ENCODE measurements around the gene AGPS. TPM values are rescaled to one million over a fixed set of nuclear protein-coding genes. Genes with fewer than 3 reads are reported as not detected.

The AGPS gene
- total and polyA plus RNA-seq, 9 of the 15 experiments (the other 6 are each of a cell fraction or from before 2014, with no cell fraction given) = 15.5 to 211 (median 63.1) TPM

DNA sequence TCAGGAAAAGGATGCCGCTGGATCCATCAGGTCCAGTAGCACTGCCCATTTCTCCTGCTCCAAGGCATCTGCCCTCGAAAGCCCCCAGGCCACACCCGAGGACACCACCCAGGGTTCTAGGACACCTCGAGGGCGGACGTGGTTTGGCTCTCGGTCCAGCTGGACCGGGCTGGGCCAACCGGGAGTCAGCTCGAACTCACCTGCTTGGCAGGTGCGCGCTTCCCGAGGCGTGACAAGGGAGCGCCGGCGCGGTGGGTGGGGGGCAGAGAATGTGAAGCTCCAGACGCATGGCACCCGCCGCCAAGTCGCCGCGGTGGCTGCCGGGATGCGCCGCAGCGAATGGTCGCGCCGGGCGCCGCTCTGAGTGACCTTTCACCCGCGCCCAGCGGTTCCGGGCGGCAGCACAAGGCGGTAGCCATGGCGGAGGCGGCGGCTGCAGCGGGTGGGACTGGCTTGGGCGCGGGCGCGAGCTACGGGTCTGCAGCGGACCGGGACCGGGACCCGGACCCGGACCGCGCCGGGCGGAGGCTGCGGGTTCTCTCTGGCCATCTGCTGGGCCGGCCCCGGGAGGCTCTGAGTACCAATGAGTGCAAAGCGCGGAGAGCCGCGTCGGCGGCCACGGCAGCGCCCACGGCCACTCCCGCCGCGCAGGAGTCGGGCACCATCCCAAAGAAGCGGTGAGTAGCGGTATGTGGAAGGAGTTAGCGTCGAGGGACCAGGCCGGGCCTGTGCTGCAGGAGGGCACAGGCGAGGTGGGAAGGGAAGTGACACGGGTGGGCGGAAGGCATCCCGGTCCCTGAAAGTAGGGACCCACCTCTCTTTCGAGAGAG, at the start of gene AGPS (continued):
- TF ChIP-seq ZNF212 (CRISPR knock-in tag; IDR thresholded peaks at IDR 0.05) (peak; percentile 87; the same call in 1 of the 2 replicates), ZNF561 (CRISPR knock-in tag; conservative IDR thresholded peaks at IDR 0.05) (no peak), ZNF347 (CRISPR knock-in tag; IDR thresholded peaks at IDR 0.05; ENCODE audit: low read depth) (0 out of 2 replicates have a peak, but pooled peaks have one; percentile 72), MEF2D (tag; conservative IDR thresholded peaks at IDR 0.05; ENCODE audit: low read depth) (no peak), NRF1 (conservative IDR thresholded peaks at IDR 0.05 in 1 of 2, IDR thresholded peaks at IDR 0.05 in 1 of 2) (peak; percentile 81 to 85), FOXP1 (CRISPR knock-in tag; IDR thresholded peaks at IDR 0.05) (peak; percentile 79), SRSF7 (optimal IDR thresholded peaks at IDR 0.05; ENCODE audit: low read depth, low read length) (no peak), ZSCAN29 (IDR thresholded peaks at IDR 0.05) (no peak), TARDBP (IDR thresholded peaks at IDR 0.05) (no peak), HDAC6 (IDR thresholded peaks at IDR 0.05; ENCODE audit: low read depth, low read length) (0 out of 2 replicates have a peak, but pooled peaks have one; percentile 25), SREBF2 (CRISPR knock-in tag; IDR thresholded peaks at IDR 0.05) (no peak), FOXM1 (IDR thresholded peaks at IDR 0.05; ENCODE audit: low read depth) (no peak), FOXM1 (CRISPR knock-in tag; IDR thresholded peaks at IDR 0.05; ENCODE audit: low read depth) (peak; percentile 76; the same call in 1 of the 2 replicates), MYBL2 (IDR thresholded peaks at IDR 0.05; ENCODE audit: low read depth) (no peak), MYBL2 (CRISPR knock-in tag; IDR thresholded peaks at IDR 0.05; ENCODE audit: borderline replicate concordance) (no peak), ZNF134 (CRISPR knock-in tag; conservative IDR thresholded peaks at IDR 0.05) (peak; percentile 48; the same call in 1 of the 2 replicates), SMARCB1 (IDR thresholded peaks at IDR 0.05; ENCODE audit: insufficient read length, low read depth) (no peak)
- TF ChIP-seq, protein P1, sequence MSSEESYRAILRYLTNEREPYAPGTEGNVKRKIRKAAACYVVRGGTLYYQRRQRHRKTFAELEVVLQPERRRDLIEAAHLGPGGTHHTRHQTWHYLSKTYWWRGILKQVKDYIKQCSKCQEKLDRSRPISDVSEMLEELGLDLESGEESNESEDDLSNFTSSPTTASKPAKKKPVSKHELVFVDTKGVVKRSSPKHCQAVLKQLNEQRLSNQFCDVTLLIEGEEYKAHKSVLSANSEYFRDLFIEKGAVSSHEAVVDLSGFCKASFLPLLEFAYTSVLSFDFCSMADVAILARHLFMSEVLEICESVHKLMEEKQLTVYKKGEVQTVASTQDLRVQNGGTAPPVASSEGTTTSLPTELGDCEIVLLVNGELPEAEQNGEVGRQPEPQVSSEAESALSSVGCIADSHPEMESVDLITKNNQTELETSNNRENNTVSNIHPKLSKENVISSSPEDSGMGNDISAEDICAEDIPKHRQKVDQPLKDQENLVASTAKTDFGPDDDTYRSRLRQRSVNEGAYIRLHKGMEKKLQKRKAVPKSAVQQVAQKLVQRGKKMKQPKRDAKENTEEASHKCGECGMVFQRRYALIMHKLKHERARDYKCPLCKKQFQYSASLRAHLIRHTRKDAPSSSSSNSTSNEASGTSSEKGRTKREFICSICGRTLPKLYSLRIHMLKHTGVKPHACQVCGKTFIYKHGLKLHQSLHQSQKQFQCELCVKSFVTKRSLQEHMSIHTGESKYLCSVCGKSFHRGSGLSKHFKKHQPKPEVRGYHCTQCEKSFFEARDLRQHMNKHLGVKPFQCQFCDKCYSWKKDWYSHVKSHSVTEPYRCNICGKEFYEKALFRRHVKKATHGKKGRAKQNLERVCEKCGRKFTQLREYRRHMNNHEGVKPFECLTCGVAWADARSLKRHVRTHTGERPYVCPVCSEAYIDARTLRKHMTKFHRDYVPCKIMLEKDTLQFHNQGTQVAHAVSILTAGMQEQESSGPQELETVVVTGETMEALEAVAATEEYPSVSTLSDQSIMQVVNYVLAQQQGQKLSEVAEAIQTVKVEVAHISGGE (CRISPR knock-in tag; IDR thresholded peaks at IDR 0.05) = peak in 1 of 3 experiments; percentile 68; a peak in 2 of 6 replicates
- TF ChIP-seq, protein P2, sequence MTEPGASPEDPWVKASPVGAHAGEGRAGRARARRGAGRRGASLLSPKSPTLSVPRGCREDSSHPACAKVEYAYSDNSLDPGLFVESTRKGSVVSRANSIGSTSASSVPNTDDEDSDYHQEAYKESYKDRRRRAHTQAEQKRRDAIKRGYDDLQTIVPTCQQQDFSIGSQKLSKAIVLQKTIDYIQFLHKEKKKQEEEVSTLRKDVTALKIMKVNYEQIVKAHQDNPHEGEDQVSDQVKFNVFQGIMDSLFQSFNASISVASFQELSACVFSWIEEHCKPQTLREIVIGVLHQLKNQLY (CRISPR knock-in tag; conservative IDR thresholded peaks at IDR 0.05) = peak; percentile 23 to 90; a peak in 1 of 4 replicates
- TF ChIP-seq, protein P3, sequence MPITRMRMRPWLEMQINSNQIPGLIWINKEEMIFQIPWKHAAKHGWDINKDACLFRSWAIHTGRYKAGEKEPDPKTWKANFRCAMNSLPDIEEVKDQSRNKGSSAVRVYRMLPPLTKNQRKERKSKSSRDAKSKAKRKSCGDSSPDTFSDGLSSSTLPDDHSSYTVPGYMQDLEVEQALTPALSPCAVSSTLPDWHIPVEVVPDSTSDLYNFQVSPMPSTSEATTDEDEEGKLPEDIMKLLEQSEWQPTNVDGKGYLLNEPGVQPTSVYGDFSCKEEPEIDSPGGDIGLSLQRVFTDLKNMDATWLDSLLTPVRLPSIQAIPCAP (CRISPR knock-in tag; IDR thresholded peaks at IDR 0.05; ENCODE audit: borderline replicate concordance) = peak; percentile 39; the same call in 1 of the 2 replicates
- TF ChIP-seq, protein P4, sequence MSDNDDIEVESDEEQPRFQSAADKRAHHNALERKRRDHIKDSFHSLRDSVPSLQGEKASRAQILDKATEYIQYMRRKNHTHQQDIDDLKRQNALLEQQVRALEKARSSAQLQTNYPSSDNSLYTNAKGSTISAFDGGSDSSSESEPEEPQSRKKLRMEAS (CRISPR knock-in tag; IDR thresholded peaks at IDR 0.05) = peak; percentile 96
- TF ChIP-seq, protein P5, sequence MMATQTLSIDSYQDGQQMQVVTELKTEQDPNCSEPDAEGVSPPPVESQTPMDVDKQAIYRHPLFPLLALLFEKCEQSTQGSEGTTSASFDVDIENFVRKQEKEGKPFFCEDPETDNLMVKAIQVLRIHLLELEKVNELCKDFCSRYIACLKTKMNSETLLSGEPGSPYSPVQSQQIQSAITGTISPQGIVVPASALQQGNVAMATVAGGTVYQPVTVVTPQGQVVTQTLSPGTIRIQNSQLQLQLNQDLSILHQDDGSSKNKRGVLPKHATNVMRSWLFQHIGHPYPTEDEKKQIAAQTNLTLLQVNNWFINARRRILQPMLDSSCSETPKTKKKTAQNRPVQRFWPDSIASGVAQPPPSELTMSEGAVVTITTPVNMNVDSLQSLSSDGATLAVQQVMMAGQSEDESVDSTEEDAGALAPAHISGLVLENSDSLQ (IDR thresholded peaks at IDR 0.05) = peak; percentile 67
